Ovary (tissue), 9 donors: ENCODE results near the gene PDCD7. TPM values are rescaled to one million over a fixed set of nuclear protein-coding genes. Genes with fewer than 3 reads are reported as not detected.
"Not testable (repeated sequence)": the region's sequence is repeated elsewhere in the genome, so short reads cannot be mapped to it uniquely, and the experiment has no call there.

Source experiments
- DNase-seq, 5 donors: peaks; one replicate each; pipeline ENCODE4 v3.0.0-alpha.2; 2019 to 2020
- H3K27ac ChIP-seq, 2 donors: fragments of 200-600 bp; one replicate each; pipeline versions ENCODE4 v1.5.1 to v1.8.0; 2019 to 2022
- H3K27me3 ChIP-seq: fragments of 200-600 bp; one replicate; pipeline ENCODE4 v1.8.0; 2022
- H3K36me3 ChIP-seq: fragments of 200-600 bp; sonication (generic); one replicate; pipeline ENCODE4 v1.5.1; 2019
- H3K4me1 ChIP-seq: one replicate; pipeline ENCODE4 v1.8.1; 2013; ENCODE audit warnings: mild to moderate bottlenecking, moderate library complexity; ENCODE audit not compliant: insufficient read depth
- H3K4me3 ChIP-seq: fragments of 200-600 bp; sonication (generic); one replicate; pipeline ENCODE4 v1.5.1; 2017
- H3K9me3 ChIP-seq, 2 donors: fragments of 200-600 bp in 1 of 2; sonication (generic) in 1 of 2; one replicate each; pipeline versions ENCODE4 v1.5.1 to v1.8.1; 2013 to 2019; ENCODE audit warnings: mild to moderate bottlenecking in 1 of 2, moderate library complexity in 1 of 2
- CTCF ChIP-seq, 3 donors: fragments of 450-650 bp in 2 of 3; fragments of 200-600 bp in 1 of 3; IDR thresholded peaks; one replicate each; pipeline versions ENCODE4 v1.5.1 to v1.8.0; 2016 to 2022; ENCODE audit warnings: antibody characterized with exemption in 3 of 3, mild to moderate bottlenecking in 1 of 3
- EP300 ChIP-seq: sonication (generic); formaldehyde crosslinking; IDR thresholded peaks from one replicate; pipeline ENCODE4 v1.6.1; 2017; ENCODE audit warnings: antibody characterized with exemption
- POLR2A ChIP-seq: fragments of 450-650 bp; IDR thresholded peaks from one replicate; pipeline ENCODE4 v1.6.1; 2017; ENCODE audit warnings: antibody characterized with exemption, mild to moderate bottlenecking, moderate library complexity
- WGBS, 3 donors: extraction: QIAGEN DNeasy Blood & Tissue Kit in 1 of 3; methylation state at CpG; one replicate each; pipeline versions ENCODE4 v1.1.5 to v1.1.7; 2013 to 2017; 5-methylcytosine and 5-hydroxymethylcytosine counted together
- intact Hi-C, 4 donors: fragments of 100-400 bp; cut with DNase I; formaldehyde crosslinking; loops; one replicate each; pipeline versions ENCODE4 v1.11.0 to v1.15.1; 2022 to 2023
- polyA plus RNA-seq, 2 donors: library from polyadenylated mRNA; stranded (reverse); fragments of 200-250 nt in 1 of 2; fragments of 350-450 nt in 1 of 2; fragmentation: Illumina TruSeq in 1 of 2; extraction: RNeasy Lipid Tissue Mini Kit (QIAGEN cat#74804) in 1 of 2; gene quantifications; one replicate each; pipeline ENCODE4 v1.2.3, GENCODE V29; 2013 to 2014
- total RNA-seq, 7 donors: library from RNA; depleted of rRNA in 2 of 7; stranded (reverse); fragments of >200 nt in 2 of 7; fragmentation: NEBNext Ultra II Directional in 3 of 7; extraction: Animal tissue kit (Norgen Biotek cat#: 25700) in 3 of 7; gene quantifications; one replicate each; pipeline versions ENCODE4 v1.1.0 to v1.2.4, GENCODE V29; 2016 to 2023
- donor health status: DM: no; HTN: no; CAD: no; lungs with moderate emphysema.
- donor health status: DM: no; HTN: no; CAD: no.
- donor health status: Bipolar disorder and iron deficiency.
- donor health status: DM: yes; HTN: yes; CAD: no.
- donor health status: DM: no; HTN: no; CAD: no.
- donor health status: DM: yes; HTN: yes; CAD: no.

The PDCD7 gene
- total and polyA plus RNA-seq, 9 donors: 16.4 to 41.1 (median 29.8) TPM

- intact Hi-C loops: no loop called here
- Histone ChIP-seq H3K27me3 (no peaks in the 10 kb centered on the region), H3K9me3 (no peaks in the 10 kb centered on the region), H3K4me1 (peaks cover 5% of the 10 kb centered on the region), H3K4me3 (no peak within 1 kb of the TSS), H3K36me3 (no peaks in the 10 kb centered on the region), H3K27ac (no peak within 1 kb of the TSS)
- DNase-seq: no peak
- TF ChIP-seq EP300 (no peak), CTCF (IDR thresholded peaks at IDR 0.05) (no peak), POLR2A (no peak)
- 74 to 80% (median 75%) methylated on average over 72 to 73 of the region's 73 CpGs for WGBS, 3 donors
Measured at GRCh38 chr15:65076486-65077290, 56.9 kb downstream of the PDCD7 start, which contains the start of gene KBTBD13. KBTBD13 (plus strand) TSS chr15:65076746; CDS start chr15:65076816, 70 bp downstream.

DNA sequence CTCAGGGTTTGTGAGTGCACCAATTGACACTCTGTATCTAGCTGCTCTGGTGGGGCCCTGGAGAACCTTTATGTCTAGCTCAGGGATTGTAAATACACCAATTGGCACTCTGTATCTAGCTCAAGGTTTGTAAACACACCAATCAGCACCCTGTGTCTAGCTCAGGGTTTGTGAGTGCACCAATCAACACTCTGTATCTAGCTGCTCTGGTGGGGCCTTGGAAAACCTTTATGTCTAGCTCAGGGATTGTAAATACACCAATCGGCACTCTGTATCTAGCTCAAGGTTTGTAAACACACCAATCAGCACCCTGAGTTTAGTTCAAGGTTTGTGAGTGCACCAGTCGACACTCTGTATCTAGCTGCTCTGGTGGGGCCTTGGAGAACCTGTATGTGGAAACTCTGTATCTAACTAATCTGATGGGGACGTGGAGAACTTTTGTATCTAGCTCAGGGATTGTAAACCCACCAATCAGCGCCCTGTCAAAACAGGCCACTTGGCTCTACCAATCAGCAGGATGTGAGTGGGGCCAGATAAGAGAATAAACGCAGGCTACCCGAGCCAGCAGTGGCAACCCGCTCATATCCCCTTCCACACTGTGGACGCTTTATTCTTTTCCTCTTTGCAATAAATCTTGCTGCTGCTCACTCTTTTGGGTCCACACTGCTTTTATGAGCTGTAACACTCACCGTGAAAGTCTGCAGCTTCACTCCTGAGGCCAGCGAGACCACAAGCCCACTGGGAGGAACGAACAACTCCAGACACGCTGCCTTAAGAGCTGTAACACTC lies 57.8 kb downstream of the PDCD7 start:
- DNase-seq, H3K4me3 ChIP-seq, H3K4me1 ChIP-seq, H3K27ac ChIP-seq, H3K36me3 ChIP-seq, intact Hi-C loops, H3K9me3 ChIP-seq, H3K27me3 ChIP-seq: not testable (repeated sequence)
- 84 to 88% (median 86%) methylated on average over 12 of the region's 12 CpGs for WGBS, 3 donors

DNA sequence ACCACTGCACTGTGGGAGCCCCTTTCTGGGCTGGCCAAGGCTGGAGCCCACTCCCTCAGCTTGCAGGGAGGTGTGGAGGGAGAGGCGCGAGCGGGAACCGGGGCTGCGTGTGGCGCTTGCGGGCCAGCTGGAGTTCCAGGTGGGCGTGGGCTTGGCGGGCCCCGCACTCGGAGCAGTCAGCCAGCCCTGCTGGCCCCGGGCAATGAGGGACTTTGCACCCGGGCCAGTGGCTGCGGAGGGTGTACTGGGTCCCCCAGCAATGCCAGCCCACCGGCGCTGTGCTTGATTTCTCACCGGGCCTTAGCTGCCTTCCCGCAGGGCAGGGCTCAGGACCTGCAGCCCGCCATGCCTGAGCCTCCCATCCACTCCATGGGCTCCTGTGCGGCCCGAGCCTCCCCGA lies 58.7 kb downstream of the PDCD7 start:
- intact Hi-C loops, DNase-seq, H3K4me3 ChIP-seq, H3K27me3 ChIP-seq, H3K9me3 ChIP-seq, H3K4me1 ChIP-seq, H3K36me3 ChIP-seq, H3K27ac ChIP-seq: not testable (repeated sequence)
- 96 to 97% (median 97%) methylated on average over 12 to 22 of the region's 22 CpGs for WGBS, 3 donors

GRCh38 chr15:65072617-65073016 lies 61.0 kb downstream of the PDCD7 start:
- no peaks in the 10 kb centered on the region for H3K9me3 ChIP-seq
- H3K27ac ChIP-seq: no peak overlapping the region
- TF ChIP-seq CTCF (IDR thresholded peaks at IDR 0.05): no peak
- H3K4me3 ChIP-seq: no peak overlapping the region
- no peaks in the 10 kb centered on the region for H3K36me3 ChIP-seq
- no peak for DNase-seq
- peaks cover 15% of the 10 kb centered on the region for H3K4me1 ChIP-seq
- 87 to 91% (median 88%) methylated on average over 3 of the region's 3 CpGs for WGBS, 3 donors
- no peaks in the 10 kb centered on the region for H3K27me3 ChIP-seq
- intact Hi-C loops: no loop called here

DNA sequence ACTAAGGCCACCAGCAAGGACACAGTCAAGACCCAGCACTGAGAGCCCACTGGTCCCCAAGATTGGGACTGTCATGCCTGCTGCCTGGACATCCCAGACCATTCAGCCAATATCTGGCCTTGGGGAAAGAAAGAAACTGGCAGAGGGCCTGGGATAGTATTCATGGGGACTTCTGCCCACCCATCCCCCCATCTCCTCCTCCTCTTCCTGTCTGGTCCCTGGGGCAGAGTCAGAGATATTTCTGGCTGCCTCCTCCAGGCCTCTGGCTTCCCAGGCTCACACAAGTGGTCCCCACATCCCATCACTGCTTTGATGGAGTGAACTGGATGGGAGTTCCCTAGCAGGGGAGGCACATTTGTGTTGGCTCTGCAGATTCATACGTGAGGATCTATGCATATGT lies 61.6 kb downstream of the PDCD7 start:
- WGBS, 3 donors: 6 to 36% (median 20%) methylated on average over 1 of the region's 1 CpG

More for the DNA sequence above, 61.6 kb downstream of the PDCD7 start:
- no peak overlapping the region for H3K4me3 ChIP-seq
- TF ChIP-seq CTCF (IDR thresholded peaks at IDR 0.05) (no peak), EP300 (no peak), POLR2A (no peak)
- no peaks in the 10 kb centered on the region for H3K27me3 ChIP-seq
- DNase-seq: peak in 4 of 5 donors; percentile 44 to 62 (median 58)
- H3K9me3 ChIP-seq: no peaks in the 10 kb centered on the region
- H3K36me3 ChIP-seq: no peaks in the 10 kb centered on the region
- intact Hi-C loops: no loop called here
- no peak overlapping the region for H3K27ac ChIP-seq
- peaks cover 15% of the 10 kb centered on the region for H3K4me1 ChIP-seq
